Posterior cingulate gyrus (tissue), 11 donors: ENCODE measurements around the gene SOX10.
"Not testable (repeated sequence)": the region's sequence is repeated elsewhere in the genome, so short reads cannot be mapped to it uniquely, and the experiment has no call there.

ENCODE experiments used
- DNase-seq, 10 donors: peaks; one replicate each; pipeline versions ENCODE4 v3.0.0 to v3.0.0-alpha.2; 2020 to 2021; ENCODE audit warnings: mixed read lengths in 3 of 10
- intact Hi-C: fragments of 100-400 bp; cut with DNase I; formaldehyde crosslinking; loops from one replicate; pipeline ENCODE4 v1.15.1; 2023

The SOX10 gene

GRCh38 chr22:37944423-37944822 is 39.9 kb downstream of the SOX10 start:
- DNase-seq, intact Hi-C loops: not testable (repeated sequence)

- no peak for DNase-seq
- intact Hi-C loops, result no loop called here
Observed at GRCh38 chr22:37943825-37944198, 40.5 kb downstream of the SOX10 start.

- DNase-seq, result no peak
- intact Hi-C loops, result no loop called here
Observed at GRCh38 chr22:37943136-37943824, 41.1 kb downstream of the SOX10 start.

- no peak for DNase-seq
- intact Hi-C loops, result no loop called here
Observed at GRCh38 chr22:37942133-37942532, 42.2 kb downstream of the SOX10 start.

GRCh38 chr22:37940698-37941376 is 43.5 kb downstream of the SOX10 start:
- intact Hi-C loops, result no loop called here
- DNase-seq, result no peak

GRCh38 chr22:37933711-37934376 is 50.5 kb downstream of the SOX10 start:
- peak; percentile 64 to 98 (median 86) for DNase-seq
- intact Hi-C loops, result loop anchor here (2.0 kb wide), 1 partner anchor 45 kb away; no protein-coding TSS in a partner anchor

GRCh38 chr22:37932821-37933578 is 51.4 kb downstream of the SOX10 start:
- intact Hi-C loops, result loop anchor here (2.0 kb wide), 1 partner anchor 44 kb away; no protein-coding TSS in a partner anchor
- DNase-seq, result no peak

- DNase-seq, result no peak
- intact Hi-C loops, result loop anchor here (2.0 kb wide), 1 partner anchor 44 kb away; no protein-coding TSS in a partner anchor
Observed at GRCh38 chr22:37932401-37932800, 52.0 kb downstream of the SOX10 start.

GRCh38 chr22:37931893-37932389 is 52.4 kb downstream of the SOX10 start:
- intact Hi-C loops, result loop anchor here (2.0 kb wide), 1 partner anchor 43 kb away; no protein-coding TSS in a partner anchor
- no peak for DNase-seq

- intact Hi-C loops, result no loop called here
- DNase-seq, result no peak
Observed at GRCh38 chr22:37930952-37931440, 53.4 kb downstream of the SOX10 start.

- peak in 3 of 10 donors; percentile 27 to 57 (median 47) for DNase-seq
- intact Hi-C loops, result no loop called here
Observed at GRCh38 chr22:37930270-37930951, 53.9 kb downstream of the SOX10 start.

GRCh38 chr22:37929390-37929789 is 55.0 kb downstream of the SOX10 start:
- no peak for DNase-seq

GRCh38 chr22:37927637-37927936 is 56.8 kb downstream of the SOX10 start:
- DNase-seq, result no peak
- intact Hi-C loops, result no loop called here

More at GRCh38 chr22:37929390-37929789, 55.0 kb downstream of the SOX10 start:
- intact Hi-C loops, result no loop called here

GRCh38 chr22:37926771-37927636 is 57.4 kb downstream of the SOX10 start:
- intact Hi-C loops, result no loop called here
- DNase-seq, result no peak

- intact Hi-C loops, result no loop called here
- no peak for DNase-seq
Observed at GRCh38 chr22:37926358-37926757, 58.0 kb downstream of the SOX10 start.

GRCh38 chr22:37925767-37926166 is 58.6 kb downstream of the SOX10 start:
- intact Hi-C loops, result no loop called here
- no peak for DNase-seq

- intact Hi-C loops, result no loop called here
- DNase-seq, result no peak
Observed at GRCh38 chr22:37925330-37925729, 59.0 kb downstream of the SOX10 start.

GRCh38 chr22:37924386-37925065 is 59.8 kb downstream of the SOX10 start:
- intact Hi-C loops, result no loop called here
- no peak for DNase-seq
